ENCODE results near the gene RGS9. TPM values are rescaled to one million over a fixed set of nuclear protein-coding genes. Genes with fewer than 3 reads are reported as not detected.
"Not testable (repeated sequence)": the region's sequence is repeated elsewhere in the genome, so short reads cannot be mapped to it uniquely, and the experiment has no call there.

RGS9 gene
- total RNA-seq (2014; rRNA removed; shearing (Covaris generic)): 2.2 and 4.0 TPM in 2 replicates
- polyA plus RNA-seq (2015; cell fraction: cytosol; rRNA removed): 0.97 and 1.2 TPM in 2 replicates
- polyA plus RNA-seq (2015; cell fraction: nucleus; rRNA removed): 0.28 and 0.31 TPM in 2 replicates

GRCh38 chr17:65137021-65137939 is at the start of gene RGS9:
RGS9 (plus strand) TSS chr17:65137370; CDS start chr17:65137541, 171 bp downstream.
- DNase-seq (ENCODE audit: low read depth): peak; percentile 67

- DNase-seq (ENCODE audit: low read depth): no peak
These were observed 48.4 kb upstream of the RGS9 start for GRCh38 chr17:65088621-65089360.

GRCh38 chr17:65092262-65092661 is 44.9 kb upstream of the RGS9 start:
- no peak for DNase-seq (ENCODE audit: low read depth)

- DNase-seq (ENCODE audit: low read depth): not testable (repeated sequence)
These were observed 44.3 kb upstream of the RGS9 start for GRCh38 chr17:65092721-65093356.

- no peak for DNase-seq (ENCODE audit: low read depth)
These were observed 43.2 kb upstream of the RGS9 start for GRCh38 chr17:65093930-65094329.

GRCh38 chr17:65095465-65095864 is 41.7 kb upstream of the RGS9 start:
- DNase-seq (ENCODE audit: low read depth): no peak

- DNase-seq (ENCODE audit: low read depth): not testable (repeated sequence)
These were observed 40.8 kb upstream of the RGS9 start for GRCh38 chr17:65096382-65096781.

GRCh38 chr17:65097110-65097509 is 40.1 kb upstream of the RGS9 start:
- no peak for DNase-seq (ENCODE audit: low read depth)

- no peak for DNase-seq (ENCODE audit: low read depth)
These were observed 37.7 kb upstream of the RGS9 start for GRCh38 chr17:65099475-65099874.

GRCh38 chr17:65099941-65100315 is 37.2 kb upstream of the RGS9 start:
- peak; percentile 98 for DNase-seq (ENCODE audit: low read depth)

- DNase-seq (ENCODE audit: low read depth): no peak
These were observed 36.6 kb upstream of the RGS9 start for GRCh38 chr17:65100316-65101140.

- DNase-seq (ENCODE audit: low read depth): no peak
These were observed 35.8 kb upstream of the RGS9 start for GRCh38 chr17:65101371-65101770.

- DNase-seq (ENCODE audit: low read depth): no peak
These were observed 34.9 kb upstream of the RGS9 start for GRCh38 chr17:65102235-65102634.

GRCh38 chr17:65102788-65103187 is 34.4 kb upstream of the RGS9 start:
- DNase-seq (ENCODE audit: low read depth): peak; percentile 95

GRCh38 chr17:65103431-65103830 is 33.7 kb upstream of the RGS9 start:
- DNase-seq (ENCODE audit: low read depth): no peak

GRCh38 chr17:65103896-65104295 is 33.3 kb upstream of the RGS9 start:
- peak; percentile 95 for DNase-seq (ENCODE audit: low read depth)

- no peak for DNase-seq (ENCODE audit: low read depth)
These were observed 32.6 kb upstream of the RGS9 start for GRCh38 chr17:65104541-65104940.

GRCh38 chr17:65104973-65105372 is 32.2 kb upstream of the RGS9 start:
- DNase-seq (ENCODE audit: low read depth): no peak

GRCh38 chr17:65108152-65108551 is 29.0 kb upstream of the RGS9 start:
- no peak for DNase-seq (ENCODE audit: low read depth)

GRCh38 chr17:65109543-65109942 is 27.6 kb upstream of the RGS9 start:
- no peak for DNase-seq (ENCODE audit: low read depth)

Data from HT1080 (cell line).